ENCODE measurements around the gene ZNF605.

ZNF605 gene

GRCh38 chr12:132869551-132869950 lies 86.6 kb downstream of the ZNF605 start:
- ATAC-seq: no peak
- TF ChIP-seq BACH2 (CRISPR knock-in tag; IDR thresholded peaks at IDR 0.05; ENCODE audit: borderline replicate concordance): no peak
- TF ChIP-seq ZNF565 (CRISPR knock-in tag; conservative IDR thresholded peaks at IDR 0.05; ENCODE audit: low read depth): no peak
- no peak for TF ChIP-seq CSDC2 (CRISPR knock-in tag; IDR thresholded peaks at IDR 0.05)
- no peak for TF ChIP-seq POU6F1 (CRISPR knock-in tag; IDR thresholded peaks at IDR 0.05; ENCODE audit: borderline replicate concordance, low read depth)
- no peak for TF ChIP-seq PPARA (CRISPR knock-in tag; IDR thresholded peaks at IDR 0.05; ENCODE audit: borderline replicate concordance)
